Hepatocyte (in vitro differentiated cells): ENCODE data around the gene PRPF31.
A peak's percentile ranks its signal among the peaks of the same experiment; 100 is the strongest.

ENCODE experiments used
- CTCF ChIP-seq: fragments of 200-600 bp; sonication (generic); IDR thresholded peaks from 2 replicates; pipeline ENCODE4 v1.5.1; 2016; ENCODE audit warnings: antibody characterized with exemption, mild to moderate bottlenecking; ENCODE audit not compliant: poor library complexity
- EZH2 ChIP-seq: fragments of 200-600 bp; sonication (generic); IDR thresholded peaks from 2 replicates; pipeline ENCODE4 v1.6.1; 2016; ENCODE audit warnings: antibody characterized with exemption, mild to moderate bottlenecking, borderline replicate concordance
- EZH2phosphoT487 ChIP-seq: fragments of 200-600 bp; sonication (generic); IDR thresholded peaks from one replicate; pipeline ENCODE4 v1.6.1; 2018; ENCODE audit warnings: antibody characterized with exemption, mild to moderate bottlenecking, low read depth, moderate library complexity; ENCODE audit not compliant: unreplicated experiment, severe bottlenecking

- TF ChIP-seq CTCF (peak; percentile 83), EZH2 (no peak), EZH2phosphoT487 (no peak)
These were observed 52.8 kb downstream of the PRPF31 start for GRCh38 chr19:54168174-54168917.
